ENCODE measurements around the gene CASP6. TPM values are rescaled to one million over a fixed set of nuclear protein-coding genes. Genes with fewer than 3 reads are reported as not detected.

CASP6 gene
- polyA plus RNA-seq, 3 donors, result 4.7 to 24.4 (median 23.3) TPM

DNA sequence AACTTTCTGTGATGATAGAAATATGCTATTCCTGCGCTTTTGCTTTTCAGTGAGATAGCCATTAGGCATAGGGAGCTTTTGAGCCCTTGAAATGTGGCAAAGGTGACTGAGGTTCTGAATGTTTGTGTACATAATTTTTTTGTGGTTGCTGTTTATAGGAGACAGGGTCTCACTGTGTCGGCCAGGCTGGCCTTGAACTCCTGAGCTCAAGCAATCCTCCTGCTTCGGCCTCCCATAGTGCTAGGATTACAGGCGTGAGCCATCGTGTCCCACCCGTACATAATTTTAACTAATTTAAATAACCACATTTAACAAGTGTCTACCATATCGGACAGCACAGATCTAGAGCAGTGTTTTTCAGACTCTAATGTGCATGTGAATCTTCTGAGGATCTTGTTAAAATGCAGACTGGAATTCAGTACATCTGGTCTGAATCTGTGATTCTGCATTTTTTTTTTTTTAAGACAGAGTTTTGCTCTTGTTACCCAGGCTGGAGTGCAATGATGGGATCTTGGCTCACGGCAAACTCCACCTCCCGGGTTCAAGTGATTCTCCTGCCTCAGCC, 45.3 kb downstream of the CASP6 start:
- no peaks in the 10 kb centered on the region for H3K4me1 Mint-ChIP-seq
- WGBS (ENCODE audit: insufficient coverage), result 100% methylated on average over 5 of the region's 9 CpGs
- H3K4me3 Mint-ChIP-seq, result no peak overlapping the region
- Histone ChIP-seq H3K9me3 (replicated peaks in 1 of 2; ENCODE audit: control insufficient read depth in 1 of 2, insufficient read depth in 1 of 2, low read length in 2 of 2) (peaks cover 0 to 3% of the 10 kb centered on the region in 2 donors), H3K27me3 (ENCODE audit: control insufficient read depth in 2 of 2, insufficient read depth in 2 of 2, low read length in 2 of 2) (no peaks in the 10 kb centered on the region), H3K27ac (ENCODE audit: low read depth in 1 of 2, low read length in 2 of 2) (no peak overlapping the region), H4K20me1 (ENCODE audit: insufficient read depth, low read length) (peaks cover 60% of the 10 kb centered on the region), H3K4me2 (replicated peaks; ENCODE audit: extremely low read depth, low read length, poor library complexity, severe bottlenecking) (no peak overlapping the region), H3K9ac (ENCODE audit: insufficient read depth, low read length, poor library complexity, severe bottlenecking) (no peak overlapping the region), H3K36me3 (replicated peaks in 1 of 2; ENCODE audit: control insufficient read depth in 1 of 2, insufficient read depth in 2 of 2, low read length in 2 of 2) (peaks cover 15 to 36% of the 10 kb centered on the region in 2 donors), H3K4me1 (ENCODE audit: control insufficient read depth in 1 of 2, insufficient read depth in 2 of 2, low read length in 2 of 2) (no peaks in the 10 kb centered on the region), H2AFZ (ENCODE audit: insufficient read depth, low read depth, low read length, poor library complexity, severe bottlenecking) (no peak overlapping the region), H3K4me3 (replicated peaks in 1 of 3; ENCODE audit: low read depth in 2 of 3, low read length in 3 of 3) (no peak overlapping the region), H3K79me2 (ENCODE audit: insufficient read depth, low read length) (no peaks in the 10 kb centered on the region)
- peaks cover 22 to 34% of the 10 kb centered on the region in 2 donors for H3K36me3 Mint-ChIP-seq
- no peak overlapping the region for H3K27ac Mint-ChIP-seq
- intact Hi-C loops (cut with micrococcal nuclease), result no loop called here
- DNase-seq, result no peak
- H3K9me3 Mint-ChIP-seq, result no peaks in the 10 kb centered on the region
- TF ChIP-seq, protein P1, sequence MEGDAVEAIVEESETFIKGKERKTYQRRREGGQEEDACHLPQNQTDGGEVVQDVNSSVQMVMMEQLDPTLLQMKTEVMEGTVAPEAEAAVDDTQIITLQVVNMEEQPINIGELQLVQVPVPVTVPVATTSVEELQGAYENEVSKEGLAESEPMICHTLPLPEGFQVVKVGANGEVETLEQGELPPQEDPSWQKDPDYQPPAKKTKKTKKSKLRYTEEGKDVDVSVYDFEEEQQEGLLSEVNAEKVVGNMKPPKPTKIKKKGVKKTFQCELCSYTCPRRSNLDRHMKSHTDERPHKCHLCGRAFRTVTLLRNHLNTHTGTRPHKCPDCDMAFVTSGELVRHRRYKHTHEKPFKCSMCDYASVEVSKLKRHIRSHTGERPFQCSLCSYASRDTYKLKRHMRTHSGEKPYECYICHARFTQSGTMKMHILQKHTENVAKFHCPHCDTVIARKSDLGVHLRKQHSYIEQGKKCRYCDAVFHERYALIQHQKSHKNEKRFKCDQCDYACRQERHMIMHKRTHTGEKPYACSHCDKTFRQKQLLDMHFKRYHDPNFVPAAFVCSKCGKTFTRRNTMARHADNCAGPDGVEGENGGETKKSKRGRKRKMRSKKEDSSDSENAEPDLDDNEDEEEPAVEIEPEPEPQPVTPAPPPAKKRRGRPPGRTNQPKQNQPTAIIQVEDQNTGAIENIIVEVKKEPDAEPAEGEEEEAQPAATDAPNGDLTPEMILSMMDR (IDR thresholded peaks at IDR 0.05), result no peak
- no peaks in the 10 kb centered on the region for H3K27me3 Mint-ChIP-seq (ENCODE audit: low read depth in 3 of 3)

DNA sequence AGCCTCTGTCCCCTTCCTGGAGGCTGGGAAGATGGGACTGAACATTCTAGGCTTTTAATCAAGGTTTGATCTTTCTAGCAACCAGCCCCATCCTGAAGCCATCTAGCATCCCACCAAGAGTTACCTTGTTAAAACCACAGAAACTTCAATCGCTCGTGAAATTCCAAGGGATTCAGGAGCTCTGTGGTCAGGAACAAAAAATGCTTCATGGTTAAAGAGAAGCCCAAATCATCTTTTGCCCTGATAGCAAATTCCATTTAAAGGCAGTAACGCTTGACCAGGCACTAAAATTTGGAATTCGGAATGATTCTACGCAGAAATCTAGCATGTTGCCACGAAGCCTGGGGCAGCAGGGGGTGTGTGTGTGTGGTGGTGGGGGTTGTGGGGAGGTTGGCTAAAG, 47.8 kb downstream of the CASP6 start:
- intact Hi-C loops (cut with micrococcal nuclease), result no loop called here
- 28% methylated on average over 3 of the region's 6 CpGs for WGBS (ENCODE audit: insufficient coverage)

More for the DNA sequence above, 47.8 kb downstream of the CASP6 start:
- Histone ChIP-seq H3K9me3 (replicated peaks in 1 of 2; ENCODE audit: control insufficient read depth in 1 of 2, insufficient read depth in 1 of 2, low read length in 2 of 2) (peaks cover 10 to 12% of the 10 kb centered on the region in 2 donors), H3K4me1 (ENCODE audit: control insufficient read depth in 1 of 2, insufficient read depth in 2 of 2, low read length in 2 of 2) (no peaks in the 10 kb centered on the region), H3K4me3 (replicated peaks in 1 of 3; ENCODE audit: low read depth in 2 of 3, low read length in 3 of 3) (no peak overlapping the region), H3K79me2 (ENCODE audit: insufficient read depth, low read length) (peaks cover 10% of the 10 kb centered on the region), H3K9ac (ENCODE audit: insufficient read depth, low read length, poor library complexity, severe bottlenecking) (no peak overlapping the region), H2AFZ (ENCODE audit: insufficient read depth, low read depth, low read length, poor library complexity, severe bottlenecking) (no peak overlapping the region), H4K20me1 (ENCODE audit: insufficient read depth, low read length) (peaks cover 76% of the 10 kb centered on the region), H3K36me3 (replicated peaks in 1 of 2; ENCODE audit: control insufficient read depth in 1 of 2, insufficient read depth in 2 of 2, low read length in 2 of 2) (peaks cover 6 to 29% of the 10 kb centered on the region in 2 donors), H3K27ac (ENCODE audit: low read depth in 1 of 2, low read length in 2 of 2) (no peak overlapping the region), H3K27me3 (ENCODE audit: control insufficient read depth in 2 of 2, insufficient read depth in 2 of 2, low read length in 2 of 2) (no peaks in the 10 kb centered on the region), H3K4me2 (replicated peaks; ENCODE audit: extremely low read depth, low read length, poor library complexity, severe bottlenecking) (no peak overlapping the region)
- peaks cover 2 to 11% (median 6%) of the 10 kb centered on the region in 7 donors for H3K9me3 Mint-ChIP-seq
- H3K27ac Mint-ChIP-seq, result no peak overlapping the region
- TF ChIP-seq, protein P1 (IDR thresholded peaks at IDR 0.05), result no peak
- no peaks in the 10 kb centered on the region for H3K4me1 Mint-ChIP-seq
- no peak for DNase-seq
- H3K27me3 Mint-ChIP-seq (ENCODE audit: low read depth in 3 of 3), result no peaks in the 10 kb centered on the region
- peaks cover 19 to 32% of the 10 kb centered on the region in 2 donors for H3K36me3 Mint-ChIP-seq
- no peak overlapping the region for H3K4me3 Mint-ChIP-seq
